Measurements from ENCODE around the gene KCNH3.

The KCNH3 gene

GRCh38 chr12:49556391-49557186 lies 17.8 kb downstream of the KCNH3 start:
- DNase-seq: peak in 3 of 10 donors; percentile 54 to 70 (median 57)
- intact Hi-C loops (cut with DNase I): no loop called here

- DNase-seq: peak in 3 of 10 donors; percentile 57 to 72 (median 67)
- intact Hi-C loops (cut with DNase I): no loop called here
Measured at GRCh38 chr12:49557187-49557916, 18.5 kb downstream of the KCNH3 start.

GRCh38 chr12:49557917-49558215 lies 19.0 kb downstream of the KCNH3 start:
- DNase-seq: peak in 2 of 10 donors; percentile 86 to 90
- intact Hi-C loops (cut with DNase I): no loop called here

GRCh38 chr12:49558526-49558925 lies 19.7 kb downstream of the KCNH3 start:
- peak in 1 of 10 donors; percentile 79 for DNase-seq
- intact Hi-C loops (cut with DNase I): no loop called here

- DNase-seq: peak in 3 of 10 donors; percentile 54 to 75 (median 59)
- intact Hi-C loops (cut with DNase I): no loop called here
Measured at GRCh38 chr12:49559011-49559675, 20.3 kb downstream of the KCNH3 start.

GRCh38 chr12:49560695-49561094 lies 21.9 kb downstream of the KCNH3 start:
- intact Hi-C loops (cut with DNase I): no loop called here
- peak in 2 of 10 donors; percentile 22 to 55 for DNase-seq

- no peak for DNase-seq
- intact Hi-C loops (cut with DNase I): no loop called here
Measured at GRCh38 chr12:49562233-49562632, 23.4 kb downstream of the KCNH3 start.

- intact Hi-C loops (cut with DNase I): no loop called here
- DNase-seq: peak in 1 of 10 donors; percentile 66
Measured at GRCh38 chr12:49562831-49563230, 24.0 kb downstream of the KCNH3 start.

- intact Hi-C loops (cut with DNase I): no loop called here
- peak in 2 of 10 donors; percentile 54 to 64 for DNase-seq
Measured at GRCh38 chr12:49563951-49564685, 25.3 kb downstream of the KCNH3 start.

- intact Hi-C loops (cut with DNase I): loop anchor here (5.0 kb wide), 1 partner anchor 57 kb away; the partner anchor contains the start of gene PRPF40B
- peak in 7 of 10 donors; percentile 57 to 95 (median 70) for DNase-seq
Measured at GRCh38 chr12:49564686-49565405, 26.0 kb downstream of the KCNH3 start.

GRCh38 chr12:49565406-49566265 lies 26.8 kb downstream of the KCNH3 start:
- DNase-seq: peak in 2 of 10 donors; percentile 62 to 70
- intact Hi-C loops (cut with DNase I): loop anchor here (5.0 kb wide), 1 partner anchor 57 kb away; the partner anchor contains the start of gene PRPF40B

GRCh38 chr12:49566361-49566760 lies 27.5 kb downstream of the KCNH3 start:
- intact Hi-C loops (cut with DNase I): loop anchor here (5.0 kb wide), 1 partner anchor 56 kb away; the partner anchor contains the start of gene PRPF40B
- peak in 2 of 10 donors; percentile 50 to 81 for DNase-seq

- intact Hi-C loops (cut with DNase I): loop anchor here (5.0 kb wide), 1 partner anchor 55 kb away; the partner anchor contains the start of gene PRPF40B
- no peak for DNase-seq
Measured at GRCh38 chr12:49567302-49567610, 28.4 kb downstream of the KCNH3 start.

- intact Hi-C loops (cut with DNase I): loop anchor here (5.0 kb wide), 1 partner anchor 54 kb away; the partner anchor contains the start of gene PRPF40B
- peak; percentile 78 to 97 (median 85) for DNase-seq
Measured at GRCh38 chr12:49567611-49568441, 29.0 kb downstream of the KCNH3 start, which contains the start of gene MCRS1. MCRS1 (minus strand) TSS chr12:49568142; CDS start chr12:49566731, 1,411 bp downstream.

- intact Hi-C loops (cut with DNase I): loop anchor here (5.0 kb wide), 1 partner anchor 54 kb away; the partner anchor contains the start of gene PRPF40B
- peak in 1 of 10 donors; percentile 72 for DNase-seq
Measured at GRCh38 chr12:49568442-49569162, 29.8 kb downstream of the KCNH3 start.

GRCh38 chr12:49577589-49578315 lies 38.9 kb downstream of the KCNH3 start:
- DNase-seq: peak in 1 of 10 donors; percentile 39
- intact Hi-C loops (cut with DNase I): no loop called here

Measured in posterior cingulate gyrus (tissue), 11 donors.